Lower leg skin (tissue), 3 donors: ENCODE results near the gene CPLX3.

Experiments used
- CTCF ChIP-seq, 3 donors: fragments of 450-650 bp; IDR thresholded peaks; one replicate each; pipeline ENCODE4 v1.5.1; 2016; ENCODE audit warnings: antibody characterized with exemption in 3 of 3, mild to moderate bottlenecking in 3 of 3, moderate library complexity in 2 of 3
- POLR2A ChIP-seq, 2 donors: fragments of 450-650 bp; IDR thresholded peaks; one replicate each; pipeline ENCODE4 v1.6.1; 2016 to 2017; ENCODE audit warnings: antibody characterized with exemption in 2 of 2, mild to moderate bottlenecking in 1 of 2, moderate library complexity in 1 of 2

GRCh38 chr15:74829486-74829885 lies 3.1 kb downstream of the CPLX3 start:
- TF ChIP-seq CTCF (IDR thresholded peaks at IDR 0.05) (no peak), POLR2A (IDR thresholded peaks at IDR 0.05) (no peak)
